DOHH2 (cell line): ENCODE measurements around the gene MBLAC1.

ENCODE experiments used
- H3F3A ChIP-seq: fragments of 200-600 bp; sonication (generic), shearing (Covaris generic); 2 replicates; pipeline ENCODE4 v1.6.0; 2016; ENCODE audit warnings: antibody characterized with exemption, mild to moderate bottlenecking; ENCODE audit not compliant: control insufficient read depth, insufficient read depth
- H3K27ac ChIP-seq: fragments of 200-600 bp; sonication (generic); 2 replicates; pipeline ENCODE4 v1.5.1; 2014; ENCODE audit warnings: low read depth, mild to moderate bottlenecking, low read length, moderate library complexity
- H3K27me3 ChIP-seq: fragments of 200-600 bp; sonication (generic); 2 replicates; pipeline ENCODE4 v1.6.1; 2014; ENCODE audit warnings: mild to moderate bottlenecking, low read length, mixed read lengths; ENCODE audit not compliant: control insufficient read depth
- H3K36me3 ChIP-seq: fragments of 200-600 bp; sonication (generic); 2 replicates; pipeline ENCODE4 v1.6.1; 2014; ENCODE audit warnings: mild to moderate bottlenecking, low read length, moderate library complexity, mixed read lengths; ENCODE audit not compliant: control insufficient read depth
- H3K4me1 ChIP-seq: fragments of 200-600 bp; sonication (generic); 2 replicates; pipeline ENCODE4 v1.6.1; 2014; ENCODE audit warnings: mild to moderate bottlenecking, low read length, mixed read lengths; ENCODE audit not compliant: control insufficient read depth
- H3K4me2 ChIP-seq: fragments of 200-600 bp; sonication (generic); 2 replicates; pipeline ENCODE4 v1.6.0; 2014; ENCODE audit warnings: mild to moderate bottlenecking, low read length, moderate library complexity
- H3K4me3 ChIP-seq: fragments of 200-600 bp; sonication (generic); 2 replicates; pipeline ENCODE4 v1.5.1; 2014; ENCODE audit warnings: mild to moderate bottlenecking, low read length, mixed read lengths
- H3K79me2 ChIP-seq: fragments of 200-600 bp; sonication (generic); 2 replicates; pipeline ENCODE4 v1.6.1; 2014; ENCODE audit warnings: mild to moderate bottlenecking, low read length, mixed read lengths; ENCODE audit not compliant: control insufficient read depth
- H3K9me2 ChIP-seq: fragments of 200-600 bp; sonication (generic); replicated peaks from 2 replicates; pipeline ENCODE4 v1.6.1; 2014; ENCODE audit warnings: mild to moderate bottlenecking, low read length, mixed read lengths; ENCODE audit not compliant: control insufficient read depth
- H3K9me3 ChIP-seq: fragments of 200-600 bp; sonication (generic); 2 replicates; pipeline ENCODE4 v1.6.1; 2014; ENCODE audit warnings: antibody characterized with exemption, low read length, mixed read lengths; ENCODE audit not compliant: control insufficient read depth, insufficient read depth
- H4K20me1 ChIP-seq: fragments of 200-600 bp; sonication (generic); 2 replicates; pipeline ENCODE4 v1.6.0; 2014; ENCODE audit warnings: low read depth, mild to moderate bottlenecking, antibody characterized with exemption, low read length, moderate library complexity; ENCODE audit not compliant: control insufficient read depth, insufficient read depth
- EZH2phosphoT487 ChIP-seq: fragments of 200-600 bp; sonication (generic); IDR thresholded peaks from 2 replicates; pipeline ENCODE4 v1.6.1; 2017; ENCODE audit warnings: borderline replicate concordance, mild to moderate bottlenecking, antibody characterized with exemption, low read length, moderate library complexity, mixed read lengths
- TF ChIP-seq, protein P1 (sequence below): fragments of 200-600 bp; sonication (generic); IDR thresholded peaks from one replicate; pipeline ENCODE4 v1.5.1; 2014; ENCODE audit warnings: antibody characterized with exemption, mild to moderate bottlenecking, low read depth, low read length; ENCODE audit not compliant: poor library complexity, severe bottlenecking

The MBLAC1 gene

DNA sequence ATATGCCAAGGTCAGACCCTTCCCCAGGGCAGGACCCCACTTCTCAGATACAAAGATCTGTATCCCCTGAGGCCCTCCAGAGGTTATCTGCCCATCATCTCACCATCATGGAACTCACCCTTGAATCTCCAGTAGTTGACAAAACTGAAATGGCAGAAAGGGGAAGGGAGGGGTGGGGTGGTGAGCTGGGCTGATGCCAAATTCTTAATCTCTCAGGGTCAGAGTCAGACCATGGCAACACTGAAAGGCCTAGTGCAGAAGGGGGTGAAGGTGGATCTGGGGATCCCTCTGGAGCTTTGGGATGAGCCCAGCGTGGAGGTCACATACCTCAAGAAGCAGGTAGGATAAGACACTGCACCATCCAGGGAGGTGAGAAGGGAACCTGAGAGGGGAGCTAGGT, 4.2 kb upstream of the MBLAC1 start:
- Histone ChIP-seq H3K27me3 (no peaks in the 10 kb centered on the region), H3K4me3 (no peak overlapping the region), H3K36me3 (peaks cover 36% of the 10 kb centered on the region), H3K27ac (no peak overlapping the region), H4K20me1 (no peaks in the 10 kb centered on the region), H3K4me1 (peaks cover 40% of the 10 kb centered on the region), H3K9me2 (no peaks in the 10 kb centered on the region), H3K9me3 (no peaks in the 10 kb centered on the region), H3F3A (peaks cover 26% of the 10 kb centered on the region), H3K4me2 (no peak overlapping the region), H3K79me2 (peaks cover 63% of the 10 kb centered on the region)
- TF ChIP-seq EZH2phosphoT487: no peak
- TF ChIP-seq, protein P1, sequence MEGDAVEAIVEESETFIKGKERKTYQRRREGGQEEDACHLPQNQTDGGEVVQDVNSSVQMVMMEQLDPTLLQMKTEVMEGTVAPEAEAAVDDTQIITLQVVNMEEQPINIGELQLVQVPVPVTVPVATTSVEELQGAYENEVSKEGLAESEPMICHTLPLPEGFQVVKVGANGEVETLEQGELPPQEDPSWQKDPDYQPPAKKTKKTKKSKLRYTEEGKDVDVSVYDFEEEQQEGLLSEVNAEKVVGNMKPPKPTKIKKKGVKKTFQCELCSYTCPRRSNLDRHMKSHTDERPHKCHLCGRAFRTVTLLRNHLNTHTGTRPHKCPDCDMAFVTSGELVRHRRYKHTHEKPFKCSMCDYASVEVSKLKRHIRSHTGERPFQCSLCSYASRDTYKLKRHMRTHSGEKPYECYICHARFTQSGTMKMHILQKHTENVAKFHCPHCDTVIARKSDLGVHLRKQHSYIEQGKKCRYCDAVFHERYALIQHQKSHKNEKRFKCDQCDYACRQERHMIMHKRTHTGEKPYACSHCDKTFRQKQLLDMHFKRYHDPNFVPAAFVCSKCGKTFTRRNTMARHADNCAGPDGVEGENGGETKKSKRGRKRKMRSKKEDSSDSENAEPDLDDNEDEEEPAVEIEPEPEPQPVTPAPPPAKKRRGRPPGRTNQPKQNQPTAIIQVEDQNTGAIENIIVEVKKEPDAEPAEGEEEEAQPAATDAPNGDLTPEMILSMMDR: no peak

DNA sequence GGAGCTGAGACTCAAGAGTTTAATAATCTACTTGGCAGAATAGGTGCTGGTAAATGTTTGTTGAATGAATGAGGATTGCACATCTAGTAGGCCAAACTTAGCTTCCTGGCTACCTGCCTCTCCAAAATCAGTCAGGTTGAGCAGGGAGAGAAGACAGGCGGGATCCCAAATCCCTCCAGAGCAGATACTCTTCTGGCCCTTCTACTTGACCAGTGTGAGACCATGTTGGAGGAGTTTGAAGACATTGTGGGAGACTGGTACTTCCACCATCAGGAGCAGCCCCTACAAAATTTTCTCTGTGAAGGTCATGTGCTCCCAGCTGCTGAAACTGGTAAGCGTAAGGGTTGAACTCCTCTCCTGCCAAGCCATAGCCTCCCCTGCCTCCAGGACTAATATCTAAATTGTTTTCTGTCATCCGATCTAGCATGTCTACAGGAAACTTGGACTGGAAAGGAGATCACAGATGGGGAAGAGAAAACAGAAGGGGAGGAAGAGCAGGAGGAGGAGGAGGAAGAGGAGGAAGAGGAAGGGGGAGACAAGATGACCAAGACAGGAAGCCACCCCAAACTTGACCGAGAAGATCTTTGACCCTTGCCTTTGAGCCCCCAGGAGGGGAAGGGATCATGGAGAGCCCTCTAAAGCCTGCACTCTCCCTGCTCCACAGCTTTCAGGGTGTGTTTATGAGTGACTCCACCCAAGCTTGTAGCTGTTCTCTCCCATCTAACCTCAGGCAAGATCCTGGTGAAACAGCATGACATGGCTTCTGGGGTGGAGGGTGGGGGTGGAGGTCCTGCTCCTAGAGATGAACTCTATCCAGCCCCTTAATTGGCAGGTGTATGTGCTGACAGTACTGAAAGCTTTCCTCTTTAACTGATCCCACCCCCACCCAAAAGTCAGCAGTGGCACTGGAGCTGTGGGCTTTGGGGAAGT, 2.2 kb upstream of the MBLAC1 start:
- Histone ChIP-seq H3K9me2 (no peaks in the 10 kb centered on the region), H3K4me1 (peaks cover 48% of the 10 kb centered on the region), H3K27ac (peak overlapping the region; percentile 53), H3K4me2 (peak overlapping the region; percentile 96), H3K36me3 (peaks cover 36% of the 10 kb centered on the region), H3K27me3 (no peaks in the 10 kb centered on the region), H4K20me1 (no peaks in the 10 kb centered on the region), H3F3A (peaks cover 36% of the 10 kb centered on the region), H3K79me2 (peaks cover 57% of the 10 kb centered on the region), H3K4me3 (peak overlapping the region; percentile 81), H3K9me3 (no peaks in the 10 kb centered on the region)
- no peak for TF ChIP-seq EZH2phosphoT487
- TF ChIP-seq, protein P1: no peak

DNA sequence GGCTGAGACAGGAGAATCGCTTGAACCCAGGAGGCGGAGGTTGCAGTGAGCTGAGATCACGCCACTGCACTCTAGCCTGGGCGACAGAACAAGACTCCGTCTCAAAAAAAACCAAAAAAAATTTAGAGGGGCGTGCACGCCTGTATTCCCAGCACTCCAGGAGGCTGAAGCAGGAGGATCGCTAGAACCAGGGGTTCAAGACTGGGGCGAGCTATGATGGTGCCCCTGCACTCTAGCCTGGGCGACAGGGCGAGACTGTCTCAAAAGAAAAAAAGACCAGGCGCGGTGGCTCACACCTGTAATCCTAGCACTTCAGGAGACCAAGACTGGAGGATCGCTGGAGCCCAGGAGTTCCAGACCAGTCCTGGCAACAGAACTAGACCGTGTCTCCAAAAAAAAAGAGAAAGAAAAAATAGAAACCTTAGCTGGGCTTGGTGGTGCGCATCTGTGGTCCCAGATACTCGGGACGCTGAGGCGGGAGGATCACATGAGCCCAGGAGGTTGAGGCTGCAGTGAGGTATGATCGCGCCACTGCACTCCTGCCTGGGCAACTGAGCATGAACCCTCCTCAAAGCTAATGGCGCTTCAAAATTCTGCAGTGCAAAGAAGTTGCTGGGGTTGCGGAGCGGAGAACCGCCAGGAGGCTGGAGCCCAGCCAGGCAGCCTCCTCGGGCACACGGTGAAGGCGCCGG, 382 bp upstream of the MBLAC1 start:
- Histone ChIP-seq H3K9me2 (no peaks in the 10 kb centered on the region), H3K9me3 (no peaks in the 10 kb centered on the region), H3K27me3 (no peaks in the 10 kb centered on the region), H4K20me1 (no peaks in the 10 kb centered on the region), H3K4me2 (peak overlapping the region; percentile 96), H3F3A (peaks cover 32% of the 10 kb centered on the region), H3K4me3 (peak overlapping the region; percentile 81), H3K4me1 (peaks cover 46% of the 10 kb centered on the region), H3K27ac (peak overlapping the region; percentile 94), H3K79me2 (peaks cover 45% of the 10 kb centered on the region), H3K36me3 (peaks cover 36% of the 10 kb centered on the region)
- no peak for TF ChIP-seq EZH2phosphoT487
- TF ChIP-seq, protein P1: no peak
